CD4-positive, alpha-beta T cell treated with Interleukin-15 for 1 hour (primary cell): ENCODE measurements around the gene NSUN3.

Source experiments
- DNase-seq: peaks from one replicate; pipeline ENCODE4 v3.0.0-alpha.2; 2020

The NSUN3 gene

GRCh38 chr3:94132777-94133176, 69.9 kb downstream of the NSUN3 start:
- no peak for DNase-seq

GRCh38 chr3:94136133-94136532, 73.3 kb downstream of the NSUN3 start:
- no peak for DNase-seq

GRCh38 chr3:94137377-94137776, 74.5 kb downstream of the NSUN3 start:
- DNase-seq, result no peak

GRCh38 chr3:94146455-94146854, 83.6 kb downstream of the NSUN3 start:
- DNase-seq, result no peak

- DNase-seq, result no peak
These were observed 84.2 kb downstream of the NSUN3 start for GRCh38 chr3:94147012-94147411.

- DNase-seq, result no peak
These were observed 87.3 kb downstream of the NSUN3 start for GRCh38 chr3:94150113-94150512.

- no peak for DNase-seq
These were observed 93.8 kb downstream of the NSUN3 start for GRCh38 chr3:94156626-94157025.

- no peak for DNase-seq
These were observed 95.7 kb downstream of the NSUN3 start for GRCh38 chr3:94158512-94158911.

GRCh38 chr3:94159062-94159828, 96.4 kb downstream of the NSUN3 start:
- no peak for DNase-seq

- DNase-seq, result no peak
These were observed 99.8 kb downstream of the NSUN3 start for GRCh38 chr3:94162700-94163099.

- DNase-seq, result no peak
These were observed 104.5 kb downstream of the NSUN3 start for GRCh38 chr3:94167346-94167745.

GRCh38 chr3:94167796-94168195, 104.9 kb downstream of the NSUN3 start:
- no peak for DNase-seq

GRCh38 chr3:94171954-94172353, 109.1 kb downstream of the NSUN3 start:
- DNase-seq, result no peak

GRCh38 chr3:94172695-94173310, 109.9 kb downstream of the NSUN3 start:
- no peak for DNase-seq

- DNase-seq, result no peak
These were observed 111.0 kb downstream of the NSUN3 start for GRCh38 chr3:94173673-94174434.

GRCh38 chr3:94175677-94176076, 112.8 kb downstream of the NSUN3 start:
- DNase-seq, result no peak

GRCh38 chr3:94176988-94177745, 114.3 kb downstream of the NSUN3 start:
- DNase-seq, result no peak
